Peyer's patch (tissue), 4 donors: ENCODE data around the gene OLFM1. TPM values are rescaled to one million over a fixed set of nuclear protein-coding genes. Genes with fewer than 3 reads are reported as not detected.

Experiments used
- DNase-seq, 3 donors: peaks; one replicate each; pipeline ENCODE4 v3.0.0-alpha.2; 2017 to 2019
- H3K27ac ChIP-seq, 4 donors: fragments of 200-600 bp; sonication (generic); one replicate each; pipeline ENCODE4 v1.5.1; 2016 to 2019
- H3K27me3 ChIP-seq, 2 donors: fragments of 200-600 bp; sonication (generic); one replicate each; pipeline ENCODE4 v1.5.1; 2019
- H3K36me3 ChIP-seq, 3 donors: fragments of 200-600 bp; sonication (generic); one replicate each; pipeline ENCODE4 v1.5.1; 2016 to 2019
- H3K4me1 ChIP-seq, 4 donors: fragments of 200-600 bp; sonication (generic); one replicate each; pipeline ENCODE4 v1.5.1; 2016 to 2019
- H3K4me3 ChIP-seq, 4 donors: fragments of 200-600 bp; sonication (generic); 1 replicate in 3 of 4; 2 replicates in 1 of 4; pipeline ENCODE4 v1.5.1; 2016 to 2019; ENCODE audit warnings: mild to moderate bottlenecking in 1 of 4
- H3K9me3 ChIP-seq, 4 donors: fragments of 200-600 bp; sonication (generic); one replicate each; pipeline ENCODE4 v1.5.1; 2016 to 2019; ENCODE audit warnings: mild to moderate bottlenecking in 1 of 4
- CTCF ChIP-seq, 6 experiments: fragments of 450-650 bp in 4 of 6; fragments of 200-600 bp in 2 of 6; sonication (generic) in 1 of 6; IDR thresholded peaks; one replicate each; pipeline ENCODE4 v1.5.1; 2017 to 2019; ENCODE audit warnings: antibody characterized with exemption in 6 of 6, mild to moderate bottlenecking in 3 of 6, moderate library complexity in 1 of 6
- POLR2A ChIP-seq, 2 donors: fragments of 450-650 bp; IDR thresholded peaks; one replicate each; pipeline ENCODE4 v1.5.1; 2017; ENCODE audit warnings: antibody characterized with exemption in 2 of 2, mild to moderate bottlenecking in 2 of 2, moderate library complexity in 2 of 2
- total RNA-seq, 4 donors: library from RNA; depleted of rRNA; stranded (reverse); fragments of >200 nt; gene quantifications; one replicate each; pipeline ENCODE4 v1.1.0, GENCODE V29; 2016

OLFM1 gene
- total RNA-seq, 4 donors from 2014 or later = 2.5 to 5.8 (median 4.9) TPM

DNA sequence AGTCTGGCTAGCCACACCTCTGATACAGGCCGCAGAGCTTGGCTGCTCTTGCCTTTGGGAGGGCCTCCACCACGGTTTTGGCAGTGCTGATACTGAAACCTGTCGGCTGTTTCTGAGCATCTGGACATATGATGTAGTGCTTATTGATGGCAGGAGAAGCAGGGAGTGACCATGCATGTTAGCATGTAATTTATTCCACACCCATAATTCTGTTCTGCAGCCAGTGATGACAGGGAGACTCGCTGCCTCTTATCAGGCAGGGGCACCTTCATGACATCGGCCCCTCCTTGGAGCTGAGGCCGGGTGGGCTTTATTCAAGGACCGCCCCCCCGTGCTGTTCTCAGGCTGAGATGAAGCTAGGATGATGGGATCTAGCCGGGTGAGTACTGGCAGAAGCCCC, 49.0 kb downstream of the OLFM1 start:
- Histone ChIP-seq H3K36me3 (no peaks in the 10 kb centered on the region), H3K9me3 (no peaks in the 10 kb centered on the region), H3K4me3 (no peak overlapping the region), H3K27ac (no peak overlapping the region), H3K4me1 (peaks cover 0 to 4% (median 0%) of the 10 kb centered on the region in 4 donors), H3K27me3 (no peaks in the 10 kb centered on the region)
- no peak for TF ChIP-seq CTCF (IDR thresholded peaks at IDR 0.05)
- no peak for TF ChIP-seq POLR2A (IDR thresholded peaks at IDR 0.05)
- DNase-seq = no peak

GRCh38 chr9:135136991-135137832, 49.7 kb downstream of the OLFM1 start:
- TF ChIP-seq POLR2A (IDR thresholded peaks at IDR 0.05) (no peak), CTCF (IDR thresholded peaks at IDR 0.05) (no peak)
- no peak for DNase-seq
- Histone ChIP-seq H3K4me3 (no peak overlapping the region), H3K9me3 (no peaks in the 10 kb centered on the region), H3K27ac (peak overlapping the region in 1 of 4 donors; percentile 3), H3K27me3 (no peaks in the 10 kb centered on the region), H3K4me1 (peaks cover 0 to 4% (median 0%) of the 10 kb centered on the region in 4 donors), H3K36me3 (no peaks in the 10 kb centered on the region)

DNA sequence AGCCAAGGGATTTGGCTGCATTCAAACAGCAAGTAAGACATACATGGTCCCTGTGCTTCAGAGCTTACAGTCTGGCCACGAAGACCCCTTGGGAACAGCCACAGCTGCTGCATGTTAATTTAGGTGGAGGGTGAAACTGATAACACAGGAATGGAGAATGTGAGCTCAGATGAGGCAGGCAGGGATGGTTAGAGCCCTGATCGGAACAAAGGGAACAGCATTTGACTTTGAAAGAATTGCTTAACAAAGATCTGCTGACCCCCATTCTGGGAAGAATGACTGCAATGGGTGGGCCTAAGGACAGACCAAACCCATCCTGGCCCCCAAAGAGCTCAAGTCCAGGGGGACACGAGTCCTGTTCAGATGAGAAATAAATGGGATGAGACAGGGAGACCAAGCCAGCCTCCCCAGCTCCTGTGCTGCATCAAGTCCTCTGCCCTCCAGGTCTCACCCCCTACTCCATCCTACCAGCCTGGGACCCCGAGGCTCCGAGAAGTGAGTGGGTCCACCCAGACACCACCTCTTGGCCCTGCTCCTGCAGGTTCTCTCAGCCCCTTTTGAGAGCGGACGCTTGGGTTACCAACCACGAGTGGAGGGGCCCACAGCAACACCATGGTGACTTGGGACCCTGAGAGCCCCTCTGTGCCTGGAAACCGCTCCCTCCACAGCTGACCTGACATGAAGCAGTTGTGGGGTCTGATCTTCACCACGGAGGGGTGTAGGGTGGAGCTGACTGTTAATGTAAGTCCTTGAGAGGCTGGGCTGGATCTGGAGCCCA, 50.8 kb downstream of the OLFM1 start:
- no peak for DNase-seq
- Histone ChIP-seq H3K36me3 (no peaks in the 10 kb centered on the region), H3K4me1 (peaks cover 0 to 4% (median 0%) of the 10 kb centered on the region in 4 donors), H3K27ac (no peak overlapping the region), H3K27me3 (no peaks in the 10 kb centered on the region), H3K4me3 (no peak overlapping the region), H3K9me3 (no peaks in the 10 kb centered on the region)
- TF ChIP-seq POLR2A (IDR thresholded peaks at IDR 0.05) (no peak), CTCF (IDR thresholded peaks at IDR 0.05) (no peak)

DNA sequence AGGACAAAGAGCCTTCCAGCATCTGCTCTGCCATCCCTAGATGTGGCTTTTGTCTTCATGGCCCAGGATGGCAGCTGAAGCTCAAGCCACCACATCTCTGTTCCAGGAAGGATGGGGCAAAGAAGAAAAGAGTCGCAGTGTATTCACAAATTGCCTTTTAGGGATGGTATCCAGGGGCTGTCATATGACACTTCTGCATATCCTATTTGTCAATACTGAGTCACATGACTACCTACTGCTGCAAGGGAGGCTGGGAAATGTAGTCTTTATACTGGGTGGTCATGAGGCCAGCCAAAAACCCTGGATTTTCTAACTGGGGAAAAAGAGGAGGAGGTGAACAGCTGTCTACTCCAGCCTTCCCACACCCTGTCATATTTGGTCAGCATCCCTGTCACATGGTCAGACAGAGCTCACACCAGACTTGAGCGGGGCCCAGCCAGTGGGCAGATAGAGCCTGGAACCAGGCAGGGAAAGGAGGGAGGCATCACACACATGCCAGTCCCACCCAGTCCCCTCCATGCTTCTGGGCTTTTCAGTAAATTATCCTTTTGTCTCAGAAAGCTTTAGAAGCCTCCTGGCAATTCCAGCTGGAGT, 52.0 kb downstream of the OLFM1 start:
- no peak overlapping the region for H3K27ac ChIP-seq
- H3K4me3 ChIP-seq = no peak overlapping the region
- peaks cover 0 to 4% (median 0%) of the 10 kb centered on the region in 4 donors for H3K4me1 ChIP-seq
- H3K36me3 ChIP-seq = no peaks in the 10 kb centered on the region
- no peaks in the 10 kb centered on the region for H3K27me3 ChIP-seq
- TF ChIP-seq CTCF (IDR thresholded peaks at IDR 0.05) = no peak
- no peak for TF ChIP-seq POLR2A (IDR thresholded peaks at IDR 0.05)
- no peaks in the 10 kb centered on the region for H3K9me3 ChIP-seq
- no peak for DNase-seq

DNA sequence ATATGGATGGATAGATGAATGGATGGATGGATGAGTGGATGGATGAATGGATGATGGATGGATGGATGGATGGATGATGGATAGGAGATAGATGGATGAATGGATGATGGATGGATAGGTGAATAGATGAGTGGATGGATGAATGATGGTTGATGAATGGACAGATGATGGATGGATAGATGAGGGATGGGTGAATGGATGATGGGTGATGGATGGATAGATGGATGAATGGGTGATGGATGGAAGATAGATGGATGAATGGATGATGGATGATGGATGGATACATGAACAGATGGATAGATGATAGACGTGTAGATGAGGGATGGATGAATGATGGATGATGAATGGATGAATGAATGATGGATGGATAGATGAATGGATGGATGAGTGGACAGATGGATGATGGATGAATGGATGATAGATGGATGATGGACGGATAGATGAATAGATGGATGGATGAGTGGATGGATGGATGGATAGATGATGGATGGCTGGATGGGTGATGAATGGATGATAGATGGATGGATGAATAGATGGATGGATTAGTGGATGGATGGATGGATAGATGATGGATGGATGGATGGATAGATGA, 53.8 kb downstream of the OLFM1 start:
- Histone ChIP-seq H3K4me3 (no peak overlapping the region), H3K36me3 (no peaks in the 10 kb centered on the region), H3K27me3 (no peaks in the 10 kb centered on the region), H3K27ac (no peak overlapping the region), H3K4me1 (peaks cover 0 to 4% (median 0%) of the 10 kb centered on the region in 4 donors), H3K9me3 (no peaks in the 10 kb centered on the region)
- no peak for DNase-seq
- TF ChIP-seq CTCF (IDR thresholded peaks at IDR 0.05) = no peak
- TF ChIP-seq POLR2A (IDR thresholded peaks at IDR 0.05) = no peak
